COLO829 (cell line): ENCODE results near the gene CITED2.
"Not testable (repeated sequence)": the region's sequence is repeated elsewhere in the genome, so short reads cannot be mapped to it uniquely, and the experiment has no call there.

Experiments
- DNase-seq: peaks from one replicate; pipeline ENCODE4 v3.0.0; 2012; ENCODE audit warnings: low spot score

Gene CITED2

GRCh38 chr6:139364302-139364981 lies 10.0 kb downstream of the CITED2 start:
- peak; percentile 43 for DNase-seq

GRCh38 chr6:139363797-139364196 lies 10.7 kb downstream of the CITED2 start:
- DNase-seq = not testable (repeated sequence)

- not testable (repeated sequence) for DNase-seq
These were observed 11.3 kb downstream of the CITED2 start for GRCh38 chr6:139363123-139363522.

GRCh38 chr6:139361211-139361610 lies 13.2 kb downstream of the CITED2 start:
- no peak for DNase-seq

- no peak for DNase-seq
These were observed 17.5 kb downstream of the CITED2 start for GRCh38 chr6:139356924-139357323.

DNA sequence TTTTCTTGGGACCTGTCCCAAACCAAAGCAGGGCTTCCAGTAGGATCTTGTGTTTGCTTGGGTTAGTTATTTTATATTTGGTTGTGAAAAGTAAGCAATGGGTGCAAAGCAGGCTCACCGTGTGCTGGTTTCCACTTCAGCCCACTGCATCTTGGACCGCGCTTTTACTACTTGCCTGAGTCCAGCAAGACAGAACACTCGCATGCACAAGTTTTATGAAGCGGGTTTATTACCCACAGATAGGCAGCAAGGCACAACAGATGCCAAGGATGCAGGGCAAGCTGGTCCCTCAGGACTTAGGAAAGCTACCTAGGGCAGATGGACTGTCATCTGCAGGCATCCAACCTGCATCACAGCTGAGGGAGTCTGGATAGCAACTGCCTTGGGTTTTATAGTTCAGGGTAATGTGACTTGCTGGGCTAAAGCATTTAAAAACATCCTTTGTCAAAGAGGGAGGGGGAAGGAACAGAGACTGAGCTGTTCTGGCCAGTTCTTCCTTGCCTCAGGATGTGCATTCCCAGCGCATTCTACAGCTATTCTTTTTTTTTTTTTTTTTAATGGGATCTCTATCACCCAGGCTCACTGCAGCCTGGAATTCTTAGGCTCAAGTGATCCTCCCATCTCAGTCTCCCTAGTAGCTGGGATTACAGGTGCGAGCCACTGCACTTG lies 18.5 kb downstream of the CITED2 start:
- no peak for DNase-seq

- DNase-seq = no peak
These were observed 19.3 kb downstream of the CITED2 start for GRCh38 chr6:139355172-139355571.

DNA sequence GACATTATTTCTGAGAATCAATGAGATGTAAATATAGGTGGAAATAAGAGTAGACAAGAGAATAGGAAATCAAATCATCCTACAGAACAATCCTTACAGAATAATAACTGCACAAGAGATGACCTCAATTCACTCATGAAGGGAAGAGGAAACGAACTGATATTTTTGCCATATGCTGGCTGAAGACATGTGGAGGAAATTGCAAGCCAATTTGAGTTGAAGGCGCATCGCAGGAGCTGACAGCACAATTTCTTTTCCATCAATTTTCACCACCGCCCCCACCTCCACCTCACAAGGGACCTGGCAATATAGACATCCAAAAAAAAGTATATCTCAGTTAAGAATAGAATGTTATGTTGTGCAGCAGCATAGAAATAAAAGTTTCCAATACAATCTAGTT lies 20.3 kb downstream of the CITED2 start:
- DNase-seq = no peak

- no peak for DNase-seq
These were observed 24.9 kb downstream of the CITED2 start for GRCh38 chr6:139349464-139350020.

GRCh38 chr6:139346392-139346791 lies 28.1 kb downstream of the CITED2 start:
- no peak for DNase-seq

- no peak for DNase-seq
These were observed 30.1 kb downstream of the CITED2 start for GRCh38 chr6:139344186-139344963.

GRCh38 chr6:139343052-139343750 lies 31.2 kb downstream of the CITED2 start:
- no peak for DNase-seq

GRCh38 chr6:139341060-139341459 lies 33.4 kb downstream of the CITED2 start:
- no peak for DNase-seq

DNA sequence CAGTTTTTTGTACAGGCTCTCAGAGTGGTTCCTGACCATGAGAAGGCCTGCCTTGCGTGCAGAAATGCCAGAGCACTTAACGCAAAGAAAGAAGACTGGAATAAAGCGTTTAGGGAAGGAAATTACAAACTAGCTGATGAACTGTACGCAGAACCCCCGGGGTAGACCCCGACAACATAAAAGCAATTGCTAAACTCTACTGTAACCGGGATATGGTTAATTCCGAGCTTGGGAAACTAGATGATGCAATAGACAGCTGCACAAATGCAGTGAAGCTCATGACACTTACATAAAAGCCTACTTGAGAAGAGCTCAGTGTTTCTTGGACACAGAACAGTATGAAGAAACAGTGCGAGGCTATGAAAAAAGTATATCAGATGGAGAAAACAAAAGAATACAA lies 35.7 kb downstream of the CITED2 start:
- DNase-seq = no peak

GRCh38 chr6:139337830-139338229 lies 36.6 kb downstream of the CITED2 start:
- no peak for DNase-seq

DNA sequence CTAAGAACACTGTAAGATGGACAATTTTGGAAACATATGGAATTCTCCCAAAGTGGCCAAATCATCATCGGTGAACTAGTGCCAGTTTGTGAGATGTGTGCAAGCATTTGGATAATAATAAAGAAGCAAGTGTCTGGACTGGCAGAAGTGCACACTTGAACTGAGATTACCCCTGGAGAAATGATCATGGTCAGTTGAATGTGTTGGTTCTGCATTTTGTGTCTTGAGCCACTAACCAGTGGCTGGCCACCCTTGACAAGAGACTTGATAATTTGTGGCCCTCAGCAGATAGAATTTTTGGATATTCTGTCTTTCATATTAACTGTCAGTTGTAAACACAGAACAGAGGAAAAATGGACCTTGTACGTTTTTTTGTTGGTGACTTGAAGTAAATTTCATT lies 37.4 kb downstream of the CITED2 start:
- DNase-seq = no peak

DNA sequence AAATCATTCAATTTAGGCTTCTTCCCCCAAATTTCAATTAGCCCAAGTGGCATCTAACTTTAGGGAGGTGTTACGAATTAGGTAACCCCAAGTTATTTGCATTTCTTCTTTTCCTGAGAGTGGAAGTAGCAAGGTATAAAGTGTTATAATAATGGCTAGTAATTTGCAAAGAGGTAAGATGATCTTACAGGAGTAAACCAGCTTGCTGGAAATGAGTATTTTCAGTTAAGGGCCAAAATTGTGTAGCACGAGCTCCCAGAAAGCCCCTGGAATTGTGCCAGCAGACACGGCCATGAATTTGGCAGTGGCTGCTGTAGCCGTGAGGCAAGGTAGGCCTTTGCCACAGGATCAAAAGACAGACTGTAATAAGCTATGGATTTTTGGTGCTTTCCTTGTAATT lies 38.0 kb downstream of the CITED2 start:
- DNase-seq = no peak

DNA sequence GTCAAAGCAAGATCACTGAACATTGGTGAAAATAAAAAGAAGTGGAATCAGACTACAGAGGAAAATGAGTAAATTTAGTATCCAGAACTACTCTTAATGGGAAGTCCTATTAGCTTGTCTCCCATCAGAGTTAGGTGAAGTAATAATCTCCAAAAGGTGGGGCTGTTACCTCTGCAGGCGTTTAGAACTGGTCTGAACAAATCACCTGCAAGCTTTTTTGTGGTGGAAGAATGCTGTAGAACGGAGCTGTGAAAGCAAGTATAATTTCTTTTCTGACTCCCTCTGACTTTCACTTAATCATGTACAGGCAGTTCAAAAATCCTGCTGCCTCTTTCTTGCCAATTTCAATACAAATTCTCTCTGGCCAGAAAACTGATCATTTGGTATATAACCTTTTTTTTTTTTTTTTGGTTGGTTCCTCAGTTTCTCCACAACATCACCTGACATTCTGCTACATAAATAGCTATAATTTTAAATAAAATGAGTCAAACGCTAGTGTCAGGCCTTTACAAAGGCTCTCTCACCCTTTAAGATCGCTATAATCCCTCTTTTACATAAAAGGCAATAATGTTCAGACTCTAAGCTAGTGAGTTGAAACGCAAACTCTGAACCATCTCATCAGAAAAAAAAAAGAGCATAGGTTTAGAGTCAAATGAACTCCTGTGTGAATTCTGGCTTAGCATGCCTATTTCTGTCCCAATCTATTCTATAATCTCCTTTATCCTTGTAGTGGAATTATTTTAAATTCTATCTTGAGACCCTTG lies 38.8 kb downstream of the CITED2 start:
- DNase-seq = no peak

- no peak for DNase-seq
These were observed 39.5 kb downstream of the CITED2 start for GRCh38 chr6:139334806-139335446.

- DNase-seq = no peak
These were observed 43.5 kb downstream of the CITED2 start for GRCh38 chr6:139330826-139331500.
